HG02938 (cell line): ENCODE data around the gene RAB3GAP1.
"Not testable (repeated sequence)": the region's sequence is repeated elsewhere in the genome, so short reads cannot be mapped to it uniquely, and the experiment has no call there.

Source experiments
- ATAC-seq: cut with Tn5 transposase; IDR thresholded peaks from one replicate; pipeline ENCODE4 v1.9.1; 2021; ENCODE audit warnings: mild to moderate bottlenecking, moderate library complexity; ENCODE audit not compliant: unreplicated experiment

The RAB3GAP1 gene

DNA sequence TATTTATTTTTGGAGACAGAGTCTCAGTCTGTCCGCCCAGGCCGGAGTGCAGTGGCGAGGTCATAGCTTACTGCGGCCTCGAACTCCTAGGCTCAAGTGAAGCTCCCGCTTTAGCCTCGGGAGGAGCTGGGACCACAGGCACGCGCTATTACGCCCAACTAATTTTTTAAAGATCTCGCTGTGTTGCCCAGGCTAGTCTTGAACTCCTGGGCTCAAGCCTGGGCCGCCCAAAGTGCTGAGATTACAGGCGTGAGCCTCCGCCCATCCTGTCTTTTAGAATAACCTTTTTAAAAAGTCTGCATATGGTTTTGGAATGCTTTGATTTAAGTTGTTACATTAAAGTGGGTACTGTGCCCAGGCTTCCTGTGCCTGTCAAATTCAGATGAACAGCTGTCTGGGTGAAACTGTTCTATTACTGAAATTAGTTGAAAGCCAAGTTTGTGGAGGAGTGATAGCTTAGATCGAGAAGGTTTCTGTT is 944 bp downstream of the RAB3GAP1 start:
- peak; percentile 37 for ATAC-seq

DNA sequence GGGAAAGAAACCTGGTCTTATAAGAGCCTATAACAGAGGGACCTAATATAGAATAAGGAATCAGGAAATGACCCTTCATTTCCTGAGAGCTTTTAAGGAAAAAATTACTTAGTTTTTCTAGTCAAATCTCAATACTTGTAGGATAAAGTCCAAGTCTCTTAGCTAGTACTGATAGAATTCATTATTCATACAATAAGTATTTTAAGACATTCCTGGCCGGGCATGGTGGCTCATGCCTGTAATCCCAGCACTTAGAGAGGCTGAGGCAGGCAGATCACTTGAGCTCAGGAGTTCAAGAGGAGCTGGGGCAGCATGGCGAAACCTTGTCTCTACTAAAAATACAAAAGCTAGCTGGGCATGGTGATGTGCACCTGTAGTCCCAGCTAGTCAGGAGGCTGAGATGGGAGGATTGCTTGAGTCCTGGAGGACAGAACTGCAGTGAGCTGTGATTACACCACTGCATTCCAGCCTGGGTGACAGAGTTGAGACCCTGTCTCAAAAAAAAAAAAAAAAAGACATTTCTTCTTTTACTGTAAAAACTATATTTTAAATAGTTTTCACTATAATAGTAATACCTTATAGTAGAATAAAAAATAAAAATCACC is 3.2 kb downstream of the RAB3GAP1 start:
- ATAC-seq, result no peak

DNA sequence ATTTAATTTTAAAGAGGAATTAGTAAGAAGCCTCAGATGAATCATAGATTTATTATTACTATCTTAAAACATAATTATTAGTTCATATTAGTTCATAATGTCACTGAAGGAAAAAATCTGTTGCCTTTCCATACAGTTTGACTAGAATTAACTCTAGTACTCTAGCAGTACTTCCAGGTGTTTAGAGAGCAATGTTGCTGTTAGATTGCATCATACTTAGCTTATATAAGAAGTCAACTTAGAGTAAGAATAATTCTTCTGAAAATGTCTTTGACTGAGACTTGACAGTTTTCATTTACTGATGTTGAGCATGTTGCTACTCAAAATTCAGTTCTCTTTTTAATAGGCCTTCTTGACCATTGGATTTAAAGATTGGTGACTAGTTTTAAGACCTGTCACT is 4.7 kb downstream of the RAB3GAP1 start:
- ATAC-seq, result no peak

DNA sequence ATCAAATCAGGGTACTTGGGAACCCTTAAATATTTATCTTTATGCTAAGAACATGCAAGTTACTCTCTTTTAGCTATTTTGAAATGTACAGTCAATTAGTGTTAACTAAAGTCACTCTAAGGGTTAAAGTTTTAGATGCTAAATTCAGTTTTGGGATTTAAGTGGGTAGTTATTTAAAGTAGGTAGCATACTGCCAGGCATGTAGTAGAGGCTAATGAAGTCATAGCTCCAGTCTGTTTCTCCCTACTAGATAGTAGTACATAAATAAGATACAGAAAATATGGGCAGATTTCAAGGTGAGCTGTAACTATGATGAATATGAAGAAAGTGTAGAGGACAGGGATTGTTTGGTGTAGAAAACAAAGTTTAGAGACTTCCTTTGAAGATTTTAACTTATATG is 7.5 kb downstream of the RAB3GAP1 start:
- ATAC-seq, result no peak

DNA sequence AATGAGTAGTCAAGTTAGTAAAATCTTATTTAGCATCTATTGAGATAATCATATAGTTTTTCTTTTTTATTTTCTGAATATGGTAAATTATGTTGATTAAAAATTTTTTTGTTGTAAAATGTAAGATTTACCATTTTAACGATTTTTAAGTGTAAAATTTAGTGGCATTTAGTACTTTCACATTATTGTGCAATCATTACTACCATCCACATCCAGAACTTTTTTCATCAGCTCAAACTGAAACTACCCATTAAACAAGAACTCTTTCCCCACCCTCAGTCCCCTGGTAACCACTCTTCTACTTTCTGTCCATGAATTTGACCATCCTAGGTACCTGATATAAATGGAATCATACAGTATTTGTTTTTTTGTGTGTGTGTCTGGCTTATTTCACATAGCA is 11.1 kb downstream of the RAB3GAP1 start:
- ATAC-seq, result no peak

DNA sequence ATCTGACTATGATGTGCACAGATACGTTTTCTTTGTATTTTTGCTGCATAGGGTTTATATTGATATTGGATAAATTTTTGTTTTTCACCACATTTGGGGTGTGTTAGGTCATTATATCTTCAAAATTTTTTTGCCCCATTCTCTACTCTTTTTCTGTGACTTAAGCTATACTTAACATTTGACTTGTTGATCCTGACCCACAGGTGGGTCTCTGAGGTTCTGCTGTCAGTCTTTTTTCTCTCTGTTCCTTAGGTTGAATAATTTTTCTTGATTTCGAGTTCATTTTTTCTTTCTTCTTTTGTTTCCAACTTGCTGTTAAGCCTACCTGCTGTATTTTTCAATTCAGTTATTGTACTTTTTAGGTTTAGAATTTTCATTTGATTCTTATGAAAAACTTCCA is 12.1 kb downstream of the RAB3GAP1 start:
- ATAC-seq, result no peak

DNA sequence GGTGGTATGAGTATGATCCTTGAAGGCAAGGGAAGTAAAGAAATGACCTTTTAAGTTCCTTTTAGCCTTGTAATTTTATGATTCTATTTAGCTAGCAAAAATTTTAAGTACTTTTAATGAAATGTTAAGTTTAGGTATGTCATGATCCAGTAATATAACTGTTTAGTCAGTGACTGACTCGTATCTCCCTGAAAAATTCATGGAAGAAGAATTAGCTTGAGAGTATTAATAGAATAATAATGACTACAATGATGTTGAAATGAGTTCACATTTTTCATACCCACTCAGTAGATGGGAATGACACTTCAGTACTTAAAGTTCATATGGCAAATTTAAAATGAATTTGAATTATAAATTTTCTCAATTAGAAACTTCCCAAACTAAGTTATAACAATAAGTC is 14.6 kb downstream of the RAB3GAP1 start:
- no peak for ATAC-seq

DNA sequence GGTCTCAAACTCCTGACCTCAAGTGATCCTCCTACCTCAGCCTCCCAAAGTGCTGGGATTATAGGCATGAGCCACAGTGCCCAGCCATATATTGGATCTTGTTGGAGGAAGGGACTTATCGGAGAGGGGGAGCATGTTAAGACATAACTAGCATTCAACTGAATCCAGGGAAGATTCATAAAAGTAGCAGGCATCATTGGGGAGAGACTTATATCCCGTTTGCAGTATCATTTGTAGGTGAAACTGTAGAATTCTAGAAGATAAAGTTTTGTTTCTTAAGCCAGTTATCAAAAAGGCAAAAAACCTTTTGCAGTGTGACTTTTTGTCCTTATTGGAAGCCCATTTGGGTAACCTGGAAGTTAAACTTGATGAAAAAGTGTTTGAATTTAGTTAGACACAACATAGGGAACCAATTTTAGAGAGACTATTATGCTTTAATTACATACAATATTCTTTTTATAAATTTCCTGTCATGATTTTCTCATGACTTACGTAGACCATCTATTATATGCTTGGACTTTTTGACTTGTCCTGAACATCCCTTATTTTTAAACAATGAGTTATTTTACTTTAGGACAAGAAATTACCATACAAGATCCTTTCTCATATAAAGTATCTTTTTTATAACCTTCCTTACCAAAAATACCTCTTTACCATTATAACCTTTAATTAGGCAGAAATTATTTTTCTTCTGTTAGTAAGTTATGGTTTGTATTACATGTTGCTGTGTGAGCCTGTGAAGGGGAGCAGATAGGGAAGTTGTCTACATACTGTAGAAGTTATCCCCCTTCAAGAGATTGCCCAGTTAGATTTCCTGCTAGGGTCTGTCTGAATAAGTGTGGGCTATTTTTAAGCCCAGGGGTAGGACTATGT is 20.3 kb downstream of the RAB3GAP1 start:
- ATAC-seq, result no peak

DNA sequence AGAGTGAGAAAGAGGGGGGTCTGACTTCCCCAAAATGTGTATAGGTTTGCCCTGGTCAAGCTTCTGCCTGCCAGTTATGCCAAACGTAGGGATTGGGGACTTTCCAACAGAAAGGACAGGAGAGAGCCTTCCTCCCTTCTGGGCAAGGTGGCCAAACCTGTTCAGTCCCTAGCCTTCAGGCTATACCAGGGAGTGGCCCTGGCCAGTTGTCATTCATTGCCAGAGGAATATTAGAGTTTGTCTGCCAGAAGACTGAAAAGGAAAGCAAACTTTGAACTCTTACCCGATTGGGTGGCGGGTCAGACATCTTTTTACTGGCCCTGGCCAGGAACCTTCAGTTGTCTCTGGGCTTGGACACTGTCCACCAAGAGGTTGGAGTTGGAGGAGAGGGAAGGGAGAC is 22.1 kb downstream of the RAB3GAP1 start:
- no peak for ATAC-seq

DNA sequence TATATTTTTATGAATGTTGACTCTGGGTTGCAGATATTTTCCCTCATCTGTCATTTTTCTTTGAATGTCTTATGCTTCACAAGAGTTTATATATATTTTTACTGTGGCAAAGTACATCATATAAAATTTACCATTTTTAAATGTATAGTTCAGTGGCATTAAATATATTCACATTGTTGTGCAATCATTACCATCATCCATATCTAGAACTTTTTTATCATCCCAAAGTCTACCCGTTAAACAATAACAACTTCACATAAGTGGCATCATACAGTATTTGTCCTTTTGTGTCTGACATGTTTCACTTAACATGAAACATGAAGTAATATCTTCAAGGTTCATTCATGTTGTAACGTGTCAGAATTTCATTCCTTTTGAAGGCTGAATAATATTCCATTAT is 24.5 kb downstream of the RAB3GAP1 start:
- ATAC-seq, result no peak

DNA sequence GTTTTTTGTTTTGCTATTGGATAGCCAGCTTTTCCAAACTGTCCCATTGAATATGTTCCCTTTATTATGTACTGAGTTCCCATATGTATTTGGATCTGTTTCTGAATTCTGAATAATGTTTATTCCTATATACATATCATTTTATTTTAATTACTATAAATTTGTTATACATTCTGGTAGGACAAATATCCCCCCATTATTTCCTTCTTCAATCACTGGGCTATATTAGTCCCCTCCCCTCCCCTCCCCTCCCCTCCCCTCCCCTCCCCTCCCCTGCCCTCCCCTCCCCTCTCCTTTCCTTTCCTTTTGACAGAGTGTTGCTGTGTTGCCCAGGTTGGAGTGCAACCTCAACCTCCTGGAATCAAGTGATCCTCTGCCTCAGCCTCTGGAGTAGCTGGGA is 26.3 kb downstream of the RAB3GAP1 start:
- ATAC-seq, result no peak

DNA sequence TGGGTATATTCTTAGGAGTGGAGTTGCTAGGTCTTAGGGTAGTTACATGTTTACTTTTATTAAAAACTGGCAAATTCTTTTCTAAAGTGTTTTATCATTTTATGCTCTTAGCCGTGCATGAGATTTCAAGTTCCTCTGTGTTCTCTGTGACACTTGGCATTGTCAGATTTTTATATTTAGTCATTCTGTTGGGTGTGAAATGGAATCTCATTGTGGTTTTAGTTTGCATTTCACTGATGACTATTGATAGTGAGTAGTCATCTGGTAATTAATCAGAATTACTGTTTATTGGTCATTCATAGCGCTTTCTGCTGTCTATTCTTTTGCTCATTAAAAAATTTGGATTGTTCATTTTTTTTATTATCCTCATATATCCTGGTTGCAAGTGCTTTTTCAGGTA is 34.1 kb downstream of the RAB3GAP1 start:
- no peak for ATAC-seq

DNA sequence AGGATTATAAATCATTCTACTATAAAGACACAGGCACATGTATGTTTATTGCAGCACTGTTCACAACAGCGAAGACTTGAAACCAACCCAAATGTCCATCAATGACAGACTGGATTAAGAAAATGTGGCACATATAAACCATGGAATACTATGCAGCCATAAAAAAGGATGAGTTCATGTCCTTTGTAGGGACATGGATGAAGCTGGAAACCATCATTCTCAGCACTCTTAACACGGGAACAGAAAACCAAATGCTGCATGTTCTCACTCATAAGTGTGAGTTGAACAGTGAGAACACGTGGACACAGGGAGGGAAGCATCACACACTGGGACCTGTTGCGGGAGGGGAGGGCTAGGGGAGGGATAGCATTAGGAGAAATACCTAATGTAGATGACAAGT is 37.5 kb downstream of the RAB3GAP1 start:
- not testable (repeated sequence) for ATAC-seq

DNA sequence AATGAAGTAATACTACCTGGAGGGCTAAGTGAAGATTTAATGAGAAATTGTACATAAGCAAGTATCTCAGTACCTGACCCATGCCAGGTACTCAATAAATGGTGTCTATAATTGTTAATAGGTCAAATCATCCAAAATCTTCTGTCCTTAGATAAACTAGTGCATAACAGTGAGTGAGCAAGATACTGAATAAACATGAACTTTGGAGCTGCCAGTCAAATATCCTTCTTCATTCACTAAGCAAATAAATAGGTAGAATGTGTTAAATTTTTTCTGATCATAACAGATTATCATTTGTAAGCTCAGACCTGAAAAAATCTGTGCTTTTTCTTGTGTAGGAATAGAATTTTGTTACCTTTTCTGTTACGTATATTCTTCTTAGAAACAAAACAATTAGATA is 39.6 kb downstream of the RAB3GAP1 start:
- no peak for ATAC-seq

DNA sequence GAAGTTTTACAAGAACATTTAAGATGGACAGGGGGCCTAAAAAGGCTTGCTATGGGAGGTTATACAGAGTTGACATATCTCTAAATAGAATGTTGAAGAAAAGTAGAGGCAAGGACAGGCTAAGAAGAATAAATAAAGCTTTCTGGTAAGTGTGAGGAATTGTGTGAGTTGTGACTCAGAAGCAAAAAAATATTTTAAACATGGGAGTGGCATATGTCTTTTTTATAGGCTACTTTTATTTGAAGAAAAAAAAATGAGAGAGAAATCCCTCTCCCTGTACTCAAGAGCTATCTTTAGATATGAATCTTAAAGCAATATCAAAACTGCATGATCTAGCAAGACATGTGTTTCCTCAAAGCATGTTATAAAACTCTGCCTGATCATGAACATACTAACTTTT is 41.1 kb downstream of the RAB3GAP1 start:
- no peak for ATAC-seq

DNA sequence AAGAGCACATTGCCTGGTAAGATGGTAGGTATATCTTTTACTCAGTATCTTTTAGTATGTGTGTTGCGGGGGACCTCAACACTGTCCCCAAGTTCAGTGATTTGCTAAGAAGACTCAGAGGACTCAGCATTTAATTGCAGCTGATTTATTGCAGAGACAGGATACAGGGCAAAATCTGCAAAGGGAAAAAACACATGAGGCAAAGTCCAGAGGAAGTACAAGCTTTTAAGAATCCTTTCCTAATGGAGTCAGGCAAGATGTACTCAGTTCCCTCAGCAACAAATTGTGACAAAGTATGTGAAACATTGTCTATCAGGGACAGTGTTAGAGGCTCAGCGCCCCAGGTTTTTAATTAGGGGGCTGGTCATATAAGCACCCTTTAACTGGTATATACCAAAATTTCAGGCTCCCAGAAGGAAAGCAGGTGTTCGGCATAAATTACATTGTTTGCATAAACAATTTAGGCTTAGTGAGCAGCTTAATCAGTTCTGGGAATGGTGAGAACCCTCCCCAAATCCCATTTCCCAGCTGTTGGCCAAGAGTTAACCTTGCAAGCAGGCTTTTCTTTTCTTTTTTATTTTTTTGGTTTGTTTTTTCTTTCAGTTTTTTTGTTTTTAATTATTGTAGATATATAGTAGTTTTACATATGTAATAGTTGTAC is 41.7 kb downstream of the RAB3GAP1 start:
- no peak for ATAC-seq

DNA sequence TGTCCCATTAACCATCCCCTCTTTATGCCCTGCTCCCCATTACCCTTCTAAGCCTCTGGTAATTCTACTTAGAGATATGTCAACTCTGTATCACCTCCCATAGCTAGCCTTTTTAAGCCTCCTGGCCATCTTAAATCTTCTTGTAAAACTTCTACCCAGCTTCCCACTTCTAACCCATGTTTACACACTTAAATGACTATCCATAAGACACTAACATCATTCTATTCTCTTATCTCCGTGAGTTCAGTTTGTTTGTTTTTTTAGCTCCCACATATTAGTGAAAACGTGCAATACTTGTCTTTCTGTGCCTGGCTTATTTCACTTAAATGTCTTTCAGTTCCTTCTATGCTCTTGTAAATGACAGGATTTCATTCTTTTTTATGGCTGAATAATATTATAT is 42.4 kb downstream of the RAB3GAP1 start:
- ATAC-seq, result no peak

DNA sequence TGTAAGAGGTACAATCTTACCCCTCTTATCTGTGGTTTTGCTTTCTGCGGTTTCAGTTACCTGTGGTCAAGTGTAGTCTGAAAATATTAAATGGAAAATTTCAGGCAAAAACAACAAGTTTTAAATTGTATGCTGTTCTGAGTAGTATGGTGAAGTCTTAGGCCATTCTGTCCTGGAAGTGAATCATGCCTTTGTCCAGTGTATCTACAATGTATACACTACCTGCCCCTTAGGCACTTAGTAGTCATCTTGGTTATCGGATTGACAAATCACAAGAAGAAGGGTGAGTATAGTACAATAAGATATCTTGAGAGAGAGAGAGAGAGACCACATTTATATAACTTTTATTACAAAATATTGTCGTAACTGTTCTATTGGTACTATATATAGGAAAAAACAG is 43.5 kb downstream of the RAB3GAP1 start:
- ATAC-seq, result no peak

DNA sequence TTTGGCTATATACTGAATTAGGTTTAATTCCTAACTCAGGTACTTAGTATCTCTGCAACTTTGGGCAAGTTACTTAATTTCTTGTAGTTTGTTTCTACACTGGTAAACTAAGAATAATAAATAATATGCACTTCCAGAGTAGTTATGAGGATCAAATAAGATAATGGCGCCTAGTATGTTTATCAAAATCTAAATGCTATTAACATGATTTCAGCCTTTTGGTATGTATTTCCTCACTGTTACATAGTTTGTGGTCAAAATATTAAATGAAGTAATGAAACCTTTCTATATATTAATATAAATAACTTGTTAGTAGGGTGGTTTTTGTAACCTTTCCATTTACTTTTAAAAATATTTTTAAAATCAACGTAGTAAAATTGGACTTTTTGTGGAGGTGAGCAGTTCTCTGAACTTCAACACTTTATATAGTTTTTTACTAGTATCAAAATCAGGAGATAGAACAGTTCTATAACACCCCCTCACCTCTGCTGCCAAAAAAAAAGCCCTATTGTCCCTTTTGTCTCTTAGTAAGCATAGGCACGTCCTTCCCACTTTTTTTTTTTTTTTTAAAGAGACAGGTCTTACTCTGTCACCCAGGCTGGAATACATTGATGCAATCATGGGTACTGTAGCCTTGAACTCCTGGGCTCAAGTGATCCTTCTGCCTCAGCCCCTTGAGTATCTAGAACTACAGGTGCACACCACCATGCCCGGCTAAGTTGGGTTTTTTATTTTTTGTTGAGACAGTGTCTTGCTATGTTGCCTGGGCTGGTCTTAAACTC is 44.8 kb downstream of the RAB3GAP1 start:
- ATAC-seq, result no peak

DNA sequence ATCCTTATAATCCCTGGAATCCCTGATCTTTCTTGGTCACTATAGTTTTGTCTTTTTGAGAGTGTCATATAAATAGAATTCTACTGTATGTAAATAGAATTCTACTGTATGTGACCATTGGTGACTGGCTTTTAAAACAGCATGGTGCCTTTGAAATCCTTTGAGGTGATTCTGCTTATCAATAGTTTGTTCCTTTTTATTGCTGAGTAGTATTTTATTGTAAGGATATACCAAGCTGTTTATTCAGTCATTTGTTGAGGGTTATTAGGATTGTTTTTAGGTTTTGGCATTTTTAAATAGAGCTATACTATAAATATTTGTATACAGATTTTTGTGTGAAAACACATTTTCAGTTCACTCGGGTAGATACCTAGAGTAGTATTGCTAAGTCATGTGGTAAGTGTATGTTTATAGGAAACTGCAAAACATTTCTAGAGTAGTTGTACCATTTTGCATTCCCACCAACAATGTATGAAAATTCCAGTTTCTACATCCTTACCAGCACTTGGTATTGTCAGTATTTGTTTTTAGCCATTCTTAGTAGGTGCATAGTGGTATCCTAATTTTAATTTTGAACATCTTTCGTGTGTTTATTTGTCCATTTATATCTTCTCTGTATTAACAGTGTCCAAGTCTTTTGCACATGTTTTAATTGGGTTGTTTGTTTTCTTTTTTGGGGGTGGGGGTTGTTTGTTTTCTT is 45.6 kb downstream of the RAB3GAP1 start:
- no peak for ATAC-seq
